ENCODE results near the gene SND1. TPM values are rescaled to one million over a fixed set of nuclear protein-coding genes. Genes with fewer than 3 reads are reported as not detected.
"Not testable (repeated sequence)": the region's sequence is repeated elsewhere in the genome, so short reads cannot be mapped to it uniquely, and the experiment has no call there.

Gene SND1
- total and polyA plus RNA-seq, 4 donors = 50.3 to 150 (median 105) TPM

- ATAC-seq (ENCODE audit: low FRiP score) = no peak
- peaks cover 0 to 3% of the 10 kb centered on the region in 2 donors for H3K36me3 ChIP-seq (ENCODE audit: control insufficient read depth in 1 of 2, insufficient read depth in 2 of 2, low read length in 1 of 2)
- DNase-seq = no peak
- WGBS, 2 donors = 81 to 86% methylated on average over 5 of the region's 5 CpGs
- no peak overlapping the region for H3K27ac ChIP-seq (ENCODE audit: low read depth in 1 of 2, low read length in 2 of 2)
- intact Hi-C loops (cut with DNase I) = no loop called here
- no peak overlapping the region for H3K4me3 ChIP-seq (ENCODE audit: low read length in 2 of 2)
- H3K4me1 ChIP-seq (ENCODE audit: control insufficient read depth in 1 of 2, insufficient read depth in 2 of 2, low read length in 2 of 2) = no peaks in the 10 kb centered on the region
- no peaks in the 10 kb centered on the region for H3K27me3 ChIP-seq (ENCODE audit: control insufficient read depth in 1 of 2, insufficient read depth in 2 of 2, low read length in 1 of 2)
- H3K9me3 ChIP-seq (ENCODE audit: control insufficient read depth, low read length) = no peaks in the 10 kb centered on the region
Observed at GRCh38 chr7:127962589-127963361, 310.8 kb downstream of the SND1 start.

DNA sequence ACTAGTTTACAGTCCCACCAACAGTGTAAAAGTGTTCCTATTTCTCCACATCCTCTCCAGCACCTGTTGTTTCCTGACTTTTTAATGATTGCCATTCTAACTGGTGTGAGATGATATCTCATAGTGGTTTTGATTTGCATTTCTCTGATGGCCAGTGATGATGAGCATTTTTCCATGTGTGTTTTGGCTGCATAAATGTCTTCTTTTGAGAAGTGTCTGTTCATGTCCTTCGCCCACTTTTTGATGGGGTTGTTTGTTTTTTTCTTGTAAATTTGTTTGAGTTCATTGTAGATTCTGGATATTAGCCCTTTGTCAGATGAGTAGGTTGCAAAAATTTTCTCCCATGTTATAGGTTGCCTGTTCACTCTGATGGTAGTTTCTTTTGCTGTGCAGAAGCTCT, 311.9 kb downstream of the SND1 start:
- H3K27me3 ChIP-seq (ENCODE audit: control insufficient read depth in 1 of 2, insufficient read depth in 2 of 2, low read length in 1 of 2); H3K27ac ChIP-seq (ENCODE audit: low read depth in 1 of 2, low read length in 2 of 2); H3K36me3 ChIP-seq (ENCODE audit: control insufficient read depth in 1 of 2, insufficient read depth in 2 of 2, low read length in 1 of 2); H3K9me3 ChIP-seq (ENCODE audit: control insufficient read depth, low read length); H3K4me3 ChIP-seq (ENCODE audit: low read length in 2 of 2); intact Hi-C loops (cut with DNase I); ATAC-seq (ENCODE audit: low FRiP score); DNase-seq; H3K4me1 ChIP-seq (ENCODE audit: control insufficient read depth in 1 of 2, insufficient read depth in 2 of 2, low read length in 2 of 2): not testable (repeated sequence)
- WGBS, 2 donors = 100% methylated on average over 1 of the region's 1 CpG; no CpG with 5 or more reads in 1 of the 2 donors

GRCh38 chr7:127967281-127967680, 315.3 kb downstream of the SND1 start:
- Histone ChIP-seq H3K9me3 (ENCODE audit: control insufficient read depth, low read length) (no peaks in the 10 kb centered on the region), H3K27ac (ENCODE audit: low read depth in 1 of 2, low read length in 2 of 2) (no peak overlapping the region), H3K27me3 (ENCODE audit: control insufficient read depth in 1 of 2, insufficient read depth in 2 of 2, low read length in 1 of 2) (no peaks in the 10 kb centered on the region), H3K36me3 (ENCODE audit: control insufficient read depth in 1 of 2, insufficient read depth in 2 of 2, low read length in 1 of 2) (no peaks in the 10 kb centered on the region), H3K4me3 (ENCODE audit: low read length in 2 of 2) (no peak overlapping the region), H3K4me1 (ENCODE audit: control insufficient read depth in 1 of 2, insufficient read depth in 2 of 2, low read length in 2 of 2) (no peaks in the 10 kb centered on the region)
- intact Hi-C loops (cut with DNase I) = no loop called here
- ATAC-seq (ENCODE audit: low FRiP score) (no peak), DNase-seq (no peak)
- 85 to 88% methylated on average over 2 of the region's 2 CpGs for WGBS, 2 donors

DNA sequence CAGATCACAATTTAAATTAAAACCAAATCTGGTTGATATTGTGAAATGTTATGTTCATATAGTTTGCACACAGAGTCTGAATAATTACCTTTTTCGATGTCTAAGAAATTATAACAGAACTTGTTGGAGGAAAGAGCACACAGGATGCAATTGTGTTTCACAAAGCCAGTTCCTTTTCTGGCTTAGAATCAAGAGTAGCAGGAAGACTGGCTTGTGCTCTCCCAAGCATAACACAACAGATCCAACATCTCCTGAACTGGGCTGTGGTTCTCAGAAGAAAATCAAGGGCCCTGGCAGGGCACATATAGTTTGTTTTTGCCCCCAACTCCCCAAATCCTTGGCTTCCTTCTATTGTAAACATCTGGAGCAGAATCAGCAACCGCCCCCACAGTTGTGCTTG, 316.6 kb downstream of the SND1 start:
- WGBS, 2 donors = 8 to 9% methylated on average over 2 of the region's 2 CpGs
- intact Hi-C loops (cut with DNase I) = no loop called here
- Histone ChIP-seq H3K27me3 (ENCODE audit: control insufficient read depth in 1 of 2, insufficient read depth in 2 of 2, low read length in 1 of 2) (no peaks in the 10 kb centered on the region), H3K27ac (ENCODE audit: low read depth in 1 of 2, low read length in 2 of 2) (no peak overlapping the region), H3K9me3 (ENCODE audit: control insufficient read depth, low read length) (no peaks in the 10 kb centered on the region), H3K36me3 (ENCODE audit: control insufficient read depth in 1 of 2, insufficient read depth in 2 of 2, low read length in 1 of 2) (no peaks in the 10 kb centered on the region), H3K4me1 (ENCODE audit: control insufficient read depth in 1 of 2, insufficient read depth in 2 of 2, low read length in 2 of 2) (no peaks in the 10 kb centered on the region), H3K4me3 (ENCODE audit: low read length in 2 of 2) (no peak overlapping the region)
- ATAC-seq (ENCODE audit: low FRiP score) = no peak
- no peak for DNase-seq

DNA sequence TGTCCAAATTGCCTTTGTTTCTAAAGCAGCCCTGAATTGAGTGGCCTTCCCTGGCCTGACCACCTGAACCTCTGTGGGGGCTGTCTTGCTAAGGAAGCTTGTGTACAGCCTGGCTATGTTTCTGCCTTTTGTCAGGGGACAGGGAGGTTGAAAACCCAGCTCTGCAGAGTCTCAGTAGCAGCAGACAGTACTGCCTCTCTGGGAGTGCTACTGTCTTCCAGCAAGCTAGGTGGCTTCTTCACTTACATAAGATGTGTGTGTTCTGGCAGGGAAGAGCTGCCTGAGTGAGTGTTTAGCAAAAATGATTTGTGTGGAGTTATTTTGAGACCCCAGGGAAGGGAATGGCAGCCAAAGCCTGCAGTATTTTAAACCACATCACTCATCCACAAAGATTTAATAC, 321.8 kb downstream of the SND1 start:
- Histone ChIP-seq H3K4me3 (ENCODE audit: low read length in 2 of 2) (no peak overlapping the region), H3K9me3 (ENCODE audit: control insufficient read depth, low read length) (no peaks in the 10 kb centered on the region), H3K36me3 (ENCODE audit: control insufficient read depth in 1 of 2, insufficient read depth in 2 of 2, low read length in 1 of 2) (peaks cover 0 to 4% of the 10 kb centered on the region in 2 donors), H3K27me3 (ENCODE audit: control insufficient read depth in 1 of 2, insufficient read depth in 2 of 2, low read length in 1 of 2) (peaks cover 0 to 1% of the 10 kb centered on the region in 2 donors), H3K4me1 (ENCODE audit: control insufficient read depth in 1 of 2, insufficient read depth in 2 of 2, low read length in 2 of 2) (no peaks in the 10 kb centered on the region), H3K27ac (ENCODE audit: low read depth in 1 of 2, low read length in 2 of 2) (no peak overlapping the region)
- DNase-seq (no peak), ATAC-seq (ENCODE audit: low FRiP score) (no peak)
- intact Hi-C loops (cut with DNase I) = no loop called here

- peaks cover 0 to 1% of the 10 kb centered on the region in 2 donors for H3K27me3 ChIP-seq (ENCODE audit: control insufficient read depth in 1 of 2, insufficient read depth in 2 of 2, low read length in 1 of 2)
- H3K4me3 ChIP-seq (ENCODE audit: low read length in 2 of 2) = no peak overlapping the region
- intact Hi-C loops (cut with DNase I) = no loop called here
- no peaks in the 10 kb centered on the region for H3K9me3 ChIP-seq (ENCODE audit: control insufficient read depth, low read length)
- no peaks in the 10 kb centered on the region for H3K4me1 ChIP-seq (ENCODE audit: control insufficient read depth in 1 of 2, insufficient read depth in 2 of 2, low read length in 2 of 2)
- DNase-seq = no peak
- no peak overlapping the region for H3K27ac ChIP-seq (ENCODE audit: low read depth in 1 of 2, low read length in 2 of 2)
- no peak for ATAC-seq (ENCODE audit: low FRiP score)
- H3K36me3 ChIP-seq (ENCODE audit: control insufficient read depth in 1 of 2, insufficient read depth in 2 of 2, low read length in 1 of 2) = peaks cover 0 to 4% of the 10 kb centered on the region in 2 donors
- WGBS, 2 donors = 93 to 94% methylated on average over 5 of the region's 5 CpGs
Observed at GRCh38 chr7:127974446-127975035, 322.5 kb downstream of the SND1 start.

- 95 to 96% methylated on average over 6 of the region's 6 CpGs for WGBS, 2 donors
- DNase-seq = no peak
- Histone ChIP-seq H3K4me1 (ENCODE audit: control insufficient read depth in 1 of 2, insufficient read depth in 2 of 2, low read length in 2 of 2) (no peaks in the 10 kb centered on the region), H3K9me3 (ENCODE audit: control insufficient read depth, low read length) (no peaks in the 10 kb centered on the region), H3K27ac (ENCODE audit: low read depth in 1 of 2, low read length in 2 of 2) (no peak overlapping the region), H3K36me3 (ENCODE audit: control insufficient read depth in 1 of 2, insufficient read depth in 2 of 2, low read length in 1 of 2) (peaks cover 0 to 4% of the 10 kb centered on the region in 2 donors), H3K4me3 (ENCODE audit: low read length in 2 of 2) (no peak overlapping the region), H3K27me3 (ENCODE audit: control insufficient read depth in 1 of 2, insufficient read depth in 2 of 2, low read length in 1 of 2) (peaks cover 0 to 1% of the 10 kb centered on the region in 2 donors)
- ATAC-seq (ENCODE audit: low FRiP score) = no peak
- intact Hi-C loops (cut with DNase I) = no loop called here
Observed at GRCh38 chr7:127976056-127976737, 324.2 kb downstream of the SND1 start.

GRCh38 chr7:127976738-127977120, 324.7 kb downstream of the SND1 start:
- no peak for ATAC-seq (ENCODE audit: low FRiP score)
- H3K27ac ChIP-seq (ENCODE audit: low read depth in 1 of 2, low read length in 2 of 2) = no peak overlapping the region
- H3K4me1 ChIP-seq (ENCODE audit: control insufficient read depth in 1 of 2, insufficient read depth in 2 of 2, low read length in 2 of 2) = no peaks in the 10 kb centered on the region
- H3K9me3 ChIP-seq (ENCODE audit: control insufficient read depth, low read length) = no peaks in the 10 kb centered on the region
- peaks cover 0 to 1% of the 10 kb centered on the region in 2 donors for H3K27me3 ChIP-seq (ENCODE audit: control insufficient read depth in 1 of 2, insufficient read depth in 2 of 2, low read length in 1 of 2)
- H3K4me3 ChIP-seq (ENCODE audit: low read length in 2 of 2) = no peak overlapping the region
- DNase-seq = no peak
- peaks cover 0 to 4% of the 10 kb centered on the region in 2 donors for H3K36me3 ChIP-seq (ENCODE audit: control insufficient read depth in 1 of 2, insufficient read depth in 2 of 2, low read length in 1 of 2)
- WGBS, 2 donors = 93 to 96% methylated on average over 7 of the region's 7 CpGs
- intact Hi-C loops (cut with DNase I) = no loop called here
